Testis (tissue), 2 donors: ENCODE data around the gene ZNF92.

Experiments
- POLR2A ChIP-seq: fragments of 450-650 bp; IDR thresholded peaks from one replicate; pipeline ENCODE4 v1.6.1; 2017; ENCODE audit warnings: antibody characterized with exemption, mild to moderate bottlenecking, moderate library complexity
- TF ChIP-seq, protein P1 (sequence below), 3 experiments: fragments of 450-650 bp in 2 of 3; fragments of 200-600 bp in 1 of 3; sonication (generic) in 1 of 3; IDR thresholded peaks; one replicate each; pipeline ENCODE4 v1.5.1; 2016 to 2019; ENCODE audit warnings: antibody characterized with exemption in 3 of 3, mild to moderate bottlenecking in 2 of 3, moderate library complexity in 1 of 3

DNA sequence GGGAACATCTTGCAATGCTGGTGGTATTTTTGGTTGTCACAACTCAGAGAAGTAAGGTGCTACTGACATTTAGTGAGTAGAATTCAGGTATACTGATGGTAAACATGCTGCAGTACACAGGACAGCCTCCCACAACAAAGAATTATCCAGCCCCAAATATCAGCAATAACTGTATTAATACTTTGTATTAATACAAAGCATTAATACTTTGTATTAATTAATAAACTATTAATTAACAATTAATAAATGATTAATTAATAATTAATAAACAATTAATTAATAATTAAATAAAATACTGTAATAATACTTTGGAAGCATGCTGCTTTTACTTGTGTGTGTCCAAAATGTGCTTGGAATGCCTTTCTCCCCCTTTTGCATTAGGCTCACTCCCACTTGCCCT is 62.5 kb downstream of the ZNF92 start:
- TF ChIP-seq, protein P1, sequence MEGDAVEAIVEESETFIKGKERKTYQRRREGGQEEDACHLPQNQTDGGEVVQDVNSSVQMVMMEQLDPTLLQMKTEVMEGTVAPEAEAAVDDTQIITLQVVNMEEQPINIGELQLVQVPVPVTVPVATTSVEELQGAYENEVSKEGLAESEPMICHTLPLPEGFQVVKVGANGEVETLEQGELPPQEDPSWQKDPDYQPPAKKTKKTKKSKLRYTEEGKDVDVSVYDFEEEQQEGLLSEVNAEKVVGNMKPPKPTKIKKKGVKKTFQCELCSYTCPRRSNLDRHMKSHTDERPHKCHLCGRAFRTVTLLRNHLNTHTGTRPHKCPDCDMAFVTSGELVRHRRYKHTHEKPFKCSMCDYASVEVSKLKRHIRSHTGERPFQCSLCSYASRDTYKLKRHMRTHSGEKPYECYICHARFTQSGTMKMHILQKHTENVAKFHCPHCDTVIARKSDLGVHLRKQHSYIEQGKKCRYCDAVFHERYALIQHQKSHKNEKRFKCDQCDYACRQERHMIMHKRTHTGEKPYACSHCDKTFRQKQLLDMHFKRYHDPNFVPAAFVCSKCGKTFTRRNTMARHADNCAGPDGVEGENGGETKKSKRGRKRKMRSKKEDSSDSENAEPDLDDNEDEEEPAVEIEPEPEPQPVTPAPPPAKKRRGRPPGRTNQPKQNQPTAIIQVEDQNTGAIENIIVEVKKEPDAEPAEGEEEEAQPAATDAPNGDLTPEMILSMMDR (IDR thresholded peaks at IDR 0.05): no peak
- no peak for TF ChIP-seq POLR2A
